ENCODE data around the gene BCL2.

DNA sequence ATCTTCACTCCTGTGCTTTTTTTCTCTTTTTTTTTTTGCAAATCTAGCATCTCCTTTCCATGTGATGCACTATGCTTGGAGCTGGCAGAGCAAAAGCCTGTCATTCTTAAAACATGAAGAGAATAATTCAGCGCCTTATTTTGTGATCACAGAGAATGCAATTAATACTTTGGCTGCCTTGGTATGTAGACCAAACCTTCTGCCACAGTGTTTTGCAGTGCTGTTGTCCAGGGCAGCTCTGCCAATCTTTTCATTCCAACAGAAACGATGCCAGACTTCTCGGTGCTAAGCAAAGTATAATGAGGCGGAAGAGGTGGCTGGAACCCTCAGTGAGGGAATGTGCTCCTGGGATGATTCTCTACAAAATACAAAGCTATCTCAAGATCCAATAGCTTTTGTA is 25.6 kb downstream of the BCL2 start:
- no peak for TF ChIP-seq EZH2phosphoT487 (IDR thresholded peaks at IDR 0.05; ENCODE audit: borderline replicate concordance, low read depth)
- TF ChIP-seq POLR2AphosphoS5 (IDR thresholded peaks at IDR 0.05; ENCODE audit: low read depth, low read length) = no peak
- TF ChIP-seq, protein P1, sequence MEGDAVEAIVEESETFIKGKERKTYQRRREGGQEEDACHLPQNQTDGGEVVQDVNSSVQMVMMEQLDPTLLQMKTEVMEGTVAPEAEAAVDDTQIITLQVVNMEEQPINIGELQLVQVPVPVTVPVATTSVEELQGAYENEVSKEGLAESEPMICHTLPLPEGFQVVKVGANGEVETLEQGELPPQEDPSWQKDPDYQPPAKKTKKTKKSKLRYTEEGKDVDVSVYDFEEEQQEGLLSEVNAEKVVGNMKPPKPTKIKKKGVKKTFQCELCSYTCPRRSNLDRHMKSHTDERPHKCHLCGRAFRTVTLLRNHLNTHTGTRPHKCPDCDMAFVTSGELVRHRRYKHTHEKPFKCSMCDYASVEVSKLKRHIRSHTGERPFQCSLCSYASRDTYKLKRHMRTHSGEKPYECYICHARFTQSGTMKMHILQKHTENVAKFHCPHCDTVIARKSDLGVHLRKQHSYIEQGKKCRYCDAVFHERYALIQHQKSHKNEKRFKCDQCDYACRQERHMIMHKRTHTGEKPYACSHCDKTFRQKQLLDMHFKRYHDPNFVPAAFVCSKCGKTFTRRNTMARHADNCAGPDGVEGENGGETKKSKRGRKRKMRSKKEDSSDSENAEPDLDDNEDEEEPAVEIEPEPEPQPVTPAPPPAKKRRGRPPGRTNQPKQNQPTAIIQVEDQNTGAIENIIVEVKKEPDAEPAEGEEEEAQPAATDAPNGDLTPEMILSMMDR (IDR thresholded peaks at IDR 0.05) = no peak
- TF ChIP-seq, protein P2, sequence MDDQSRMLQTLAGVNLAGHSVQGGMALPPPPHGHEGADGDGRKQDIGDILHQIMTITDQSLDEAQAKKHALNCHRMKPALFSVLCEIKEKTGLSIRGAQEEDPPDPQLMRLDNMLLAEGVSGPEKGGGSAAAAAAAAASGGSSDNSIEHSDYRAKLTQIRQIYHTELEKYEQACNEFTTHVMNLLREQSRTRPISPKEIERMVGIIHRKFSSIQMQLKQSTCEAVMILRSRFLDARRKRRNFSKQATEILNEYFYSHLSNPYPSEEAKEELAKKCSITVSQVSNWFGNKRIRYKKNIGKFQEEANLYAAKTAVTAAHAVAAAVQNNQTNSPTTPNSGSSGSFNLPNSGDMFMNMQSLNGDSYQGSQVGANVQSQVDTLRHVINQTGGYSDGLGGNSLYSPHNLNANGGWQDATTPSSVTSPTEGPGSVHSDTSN (IDR thresholded peaks at IDR 0.05) = no peak
- TF ChIP-seq EP300 (IDR thresholded peaks at IDR 0.05; ENCODE audit: borderline replicate concordance in 1 of 2, low read depth in 1 of 2, low read length in 1 of 2) = no peak
- TF ChIP-seq, protein P3, sequence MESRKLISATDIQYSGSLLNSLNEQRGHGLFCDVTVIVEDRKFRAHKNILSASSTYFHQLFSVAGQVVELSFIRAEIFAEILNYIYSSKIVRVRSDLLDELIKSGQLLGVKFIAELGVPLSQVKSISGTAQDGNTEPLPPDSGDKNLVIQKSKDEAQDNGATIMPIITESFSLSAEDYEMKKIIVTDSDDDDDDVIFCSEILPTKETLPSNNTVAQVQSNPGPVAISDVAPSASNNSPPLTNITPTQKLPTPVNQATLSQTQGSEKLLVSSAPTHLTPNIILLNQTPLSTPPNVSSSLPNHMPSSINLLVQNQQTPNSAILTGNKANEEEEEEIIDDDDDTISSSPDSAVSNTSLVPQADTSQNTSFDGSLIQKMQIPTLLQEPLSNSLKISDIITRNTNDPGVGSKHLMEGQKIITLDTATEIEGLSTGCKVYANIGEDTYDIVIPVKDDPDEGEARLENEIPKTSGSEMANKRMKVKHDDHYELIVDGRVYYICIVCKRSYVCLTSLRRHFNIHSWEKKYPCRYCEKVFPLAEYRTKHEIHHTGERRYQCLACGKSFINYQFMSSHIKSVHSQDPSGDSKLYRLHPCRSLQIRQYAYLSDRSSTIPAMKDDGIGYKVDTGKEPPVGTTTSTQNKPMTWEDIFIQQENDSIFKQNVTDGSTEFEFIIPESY (IDR thresholded peaks at IDR 0.05; ENCODE audit: borderline replicate concordance, low read depth) = no peak
- TF ChIP-seq REST (IDR thresholded peaks at IDR 0.05; ENCODE audit: low read depth, low read length) = no peak

Data from SK-N-SH (cell line).